ENCODE data around the gene CYBC1. TPM values are rescaled to one million over a fixed set of nuclear protein-coding genes. Genes with fewer than 3 reads are reported as not detected.

Gene CYBC1
- total RNA-seq, 4 donors from 2014 or later, result 28.7 to 84.6 (median 64.6) TPM

GRCh38 chr17:82406131-82406671 is 44.4 kb downstream of the CYBC1 start:
- no peak for TF ChIP-seq CTCF (IDR thresholded peaks at IDR 0.05; ENCODE audit: low read depth)

GRCh38 chr17:82405051-82405450 is 45.5 kb downstream of the CYBC1 start:
- no peak for TF ChIP-seq CTCF (IDR thresholded peaks at IDR 0.05; ENCODE audit: low read depth)

GRCh38 chr17:82403662-82404660 is 46.6 kb downstream of the CYBC1 start:
- no peak for TF ChIP-seq CTCF (IDR thresholded peaks at IDR 0.05; ENCODE audit: low read depth)

- no peak for TF ChIP-seq CTCF (IDR thresholded peaks at IDR 0.05; ENCODE audit: low read depth)
These were observed 47.7 kb downstream of the CYBC1 start for GRCh38 chr17:82402865-82403264.

GRCh38 chr17:82400830-82401229 is 49.7 kb downstream of the CYBC1 start:
- TF ChIP-seq CTCF (IDR thresholded peaks at IDR 0.05; ENCODE audit: low read depth), result no peak

GRCh38 chr17:82400206-82400605 is 50.3 kb downstream of the CYBC1 start:
- TF ChIP-seq CTCF (IDR thresholded peaks at IDR 0.05; ENCODE audit: low read depth), result no peak

GRCh38 chr17:82399601-82400101 is 50.9 kb downstream of the CYBC1 start:
- TF ChIP-seq CTCF (IDR thresholded peaks at IDR 0.05; ENCODE audit: low read depth), result no peak

Measured in subcutaneous adipose tissue (tissue), 4 donors.